Neutrophil (primary cell): ENCODE measurements around the gene MYD88.

Experiments used
- H3K27ac ChIP-seq: fragments of 200-600 bp; sonication (generic); 2 replicates; pipeline ENCODE4 v1.5.1; 2016; ENCODE audit warnings: mild to moderate bottlenecking, moderate library complexity
- H3K27me3 ChIP-seq: fragments of 200-600 bp; sonication (generic); 2 replicates; pipeline ENCODE4 v1.6.0; 2016; ENCODE audit warnings: mild to moderate bottlenecking
- H3K36me3 ChIP-seq: fragments of 200-600 bp; sonication (generic); 2 replicates; pipeline ENCODE4 v1.5.1; 2017
- H3K4me1 ChIP-seq, 2 experiments: fragments of 200-600 bp in 1 of 2; sonication (generic) in 1 of 2; 1 replicate in 1 of 2; 2 replicates in 1 of 2; pipeline versions ENCODE4 v1.5.1 to v1.6.1; 2013 to 2016; ENCODE audit warnings: low read depth in 1 of 2, low read length in 1 of 2, mild to moderate bottlenecking in 1 of 2, moderate library complexity in 1 of 2; ENCODE audit not compliant: control insufficient read depth in 1 of 2, insufficient read depth in 1 of 2
- H3K4me3 ChIP-seq, 2 experiments: fragments of 200-600 bp in 1 of 2; sonication (generic) in 1 of 2; 1 replicate in 1 of 2; 2 replicates in 1 of 2; pipeline ENCODE4 v1.5.1; 2013 to 2016; ENCODE audit warnings: low read depth in 1 of 2, low read length in 1 of 2, mild to moderate bottlenecking in 1 of 2, moderate library complexity in 1 of 2
- H3K9me3 ChIP-seq: fragments of 200-600 bp; sonication (generic); 2 replicates; pipeline ENCODE4 v1.5.1; 2016
- CTCF ChIP-seq: fragments of 200-600 bp; sonication (generic); IDR thresholded peaks from 2 replicates; pipeline ENCODE4 v1.5.1; 2016; ENCODE audit warnings: antibody characterized with exemption

MYD88 gene

GRCh38 chr3:38102444-38102814, 36.0 kb upstream of the MYD88 start:
- TF ChIP-seq CTCF: no peak
- H3K27me3 ChIP-seq: no peaks in the 10 kb centered on the region
- H3K4me3 ChIP-seq: peak overlapping the region; percentile 32 to 53
- H3K4me1 ChIP-seq: peaks cover 56 to 58% of the 10 kb centered on the region in 2 experiments
- no peaks in the 10 kb centered on the region for H3K36me3 ChIP-seq
- no peaks in the 10 kb centered on the region for H3K9me3 ChIP-seq
- H3K27ac ChIP-seq: peak overlapping the region; percentile 84

GRCh38 chr3:38105525-38105924, 32.9 kb upstream of the MYD88 start:
- no peak for TF ChIP-seq CTCF
- Histone ChIP-seq H3K4me1 (peaks cover 76 to 77% of the 10 kb centered on the region in 2 experiments), H3K36me3 (no peaks in the 10 kb centered on the region), H3K4me3 (no peak overlapping the region), H3K9me3 (no peaks in the 10 kb centered on the region), H3K27me3 (no peaks in the 10 kb centered on the region), H3K27ac (no peak overlapping the region)

- H3K4me3 ChIP-seq: peak overlapping the region; percentile 35 to 40
- H3K36me3 ChIP-seq: no peaks in the 10 kb centered on the region
- H3K9me3 ChIP-seq: no peaks in the 10 kb centered on the region
- peaks cover 73% of the 10 kb centered on the region in 2 experiments for H3K4me1 ChIP-seq
- H3K27ac ChIP-seq: peak overlapping the region; percentile 84
- H3K27me3 ChIP-seq: no peaks in the 10 kb centered on the region
- no peak for TF ChIP-seq CTCF
Measured at GRCh38 chr3:38107911-38108648, 30.4 kb upstream of the MYD88 start.

GRCh38 chr3:38108649-38109579, 29.5 kb upstream of the MYD88 start:
- peak; percentile 35 for TF ChIP-seq CTCF
- Histone ChIP-seq H3K4me1 (peaks cover 65% of the 10 kb centered on the region in 2 experiments), H3K27ac (peak overlapping the region; percentile 84), H3K36me3 (no peaks in the 10 kb centered on the region), H3K4me3 (peak overlapping the region; percentile 35 to 40), H3K9me3 (no peaks in the 10 kb centered on the region), H3K27me3 (no peaks in the 10 kb centered on the region)

DNA sequence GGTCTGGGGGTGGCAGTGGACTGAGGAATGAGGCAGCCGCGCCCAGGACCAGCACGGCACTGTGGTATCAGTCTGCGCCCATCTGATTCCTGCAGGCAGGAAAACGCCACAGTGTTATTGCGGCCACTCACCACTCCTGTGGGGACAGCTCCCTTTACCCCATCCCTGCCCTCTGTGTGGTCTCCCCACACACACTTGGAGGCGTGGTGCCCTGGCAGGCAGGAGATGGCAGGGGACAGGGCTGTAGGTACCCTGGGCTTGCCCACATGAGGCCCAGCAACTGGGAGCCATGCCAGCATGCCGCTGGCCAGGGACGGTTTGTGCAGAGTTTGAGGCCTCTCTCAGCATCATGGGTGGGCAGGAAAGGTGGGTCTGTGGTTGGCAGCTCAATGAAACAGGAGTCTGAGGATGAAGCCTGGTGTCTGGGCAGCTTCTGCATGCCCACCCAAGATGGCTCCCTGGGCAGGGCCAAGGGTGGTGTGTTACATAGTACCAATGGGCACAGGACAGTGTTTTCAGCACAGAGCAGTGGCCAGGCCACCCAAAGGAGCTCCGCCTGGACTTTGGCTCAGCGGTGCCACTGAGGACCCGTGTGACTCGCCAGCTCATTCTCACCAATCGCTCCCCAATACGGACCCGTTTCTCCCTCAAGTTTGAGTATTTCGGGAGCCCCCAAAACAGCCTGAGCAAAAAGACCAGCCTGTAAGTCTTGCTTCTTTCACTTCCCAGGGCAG, 28.7 kb upstream of the MYD88 start:
- Histone ChIP-seq H3K36me3 (no peaks in the 10 kb centered on the region), H3K27ac (peak overlapping the region; percentile 84), H3K4me3 (peak overlapping the region in 1 of 2 experiments; percentile 40), H3K4me1 (peaks cover 64 to 65% of the 10 kb centered on the region in 2 experiments), H3K27me3 (no peaks in the 10 kb centered on the region), H3K9me3 (no peaks in the 10 kb centered on the region)
- no peak for TF ChIP-seq CTCF
